ENCODE results near the gene GUCY1A1. TPM values are rescaled to one million over a fixed set of nuclear protein-coding genes. Genes with fewer than 3 reads are reported as not detected.
A peak's percentile ranks its signal among the peaks of the same experiment; 100 is the strongest.

GUCY1A1 gene
- total and polyA plus RNA-seq, 12 donors, result 6.7 to 101 (median 60.2) TPM

DNA sequence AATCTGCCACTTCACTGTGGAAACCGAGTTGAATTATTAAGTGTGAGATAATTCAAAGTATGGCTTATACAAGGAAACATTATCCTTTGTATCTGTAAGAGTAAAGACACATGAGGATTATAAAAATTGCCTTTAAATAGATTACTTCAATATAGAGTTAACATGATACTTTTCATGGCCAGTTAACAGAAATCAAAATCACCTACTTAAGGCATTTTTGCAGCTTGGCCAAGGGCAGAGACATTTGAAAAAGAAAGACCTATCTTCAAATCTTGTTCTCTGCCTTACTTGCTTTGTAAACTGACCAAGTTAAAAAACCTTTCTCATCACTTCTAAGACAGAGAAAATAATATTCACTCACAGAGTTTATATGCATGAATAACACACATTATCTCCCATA, 47.3 kb downstream of the GUCY1A1 start:
- intact Hi-C loops (cut with DNase I), result loop anchor here in 1 of 10 donors (5.0 kb wide), 1 partner anchor 53 kb away; no protein-coding TSS in a partner anchor
- 72 to 76% methylated on average over 1 of the region's 1 CpG for WGBS, 2 donors
- ATAC-seq, result no peak

DNA sequence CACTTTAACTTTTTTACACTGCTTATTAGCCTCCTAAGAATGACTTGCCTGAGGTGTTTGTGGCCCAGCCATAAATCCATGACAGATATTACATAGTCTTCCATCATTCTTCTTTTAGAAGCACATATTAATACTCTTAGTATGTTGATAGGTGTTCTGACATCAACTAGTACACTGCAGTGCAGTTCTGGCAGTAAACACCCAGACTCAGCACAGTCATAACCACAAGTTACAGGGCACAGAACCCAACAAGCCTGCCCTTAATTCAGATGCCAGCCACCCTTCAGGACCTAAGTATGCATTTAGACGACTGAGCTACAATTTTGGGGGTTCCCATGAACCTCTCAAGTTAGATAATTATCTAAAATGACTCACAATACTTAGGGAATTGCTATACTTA, 55.7 kb downstream of the GUCY1A1 start:
- Histone ChIP-seq H3K27ac (no peak overlapping the region), H3K4me1 (peaks cover 0 to 6% (median 0%) of the 10 kb centered on the region in 9 donors), H3K36me3 (peaks cover 0 to 100% (median 3%) of the 10 kb centered on the region in 9 donors), H3K27me3 (no peaks in the 10 kb centered on the region), H3K9me3 (no peaks in the 10 kb centered on the region), H3K4me3 (no peak overlapping the region)
- 64 to 72% methylated on average over 1 of the region's 1 CpG for WGBS, 2 donors
- intact Hi-C loops (cut with DNase I), result no loop called here
- TF ChIP-seq, protein P1, sequence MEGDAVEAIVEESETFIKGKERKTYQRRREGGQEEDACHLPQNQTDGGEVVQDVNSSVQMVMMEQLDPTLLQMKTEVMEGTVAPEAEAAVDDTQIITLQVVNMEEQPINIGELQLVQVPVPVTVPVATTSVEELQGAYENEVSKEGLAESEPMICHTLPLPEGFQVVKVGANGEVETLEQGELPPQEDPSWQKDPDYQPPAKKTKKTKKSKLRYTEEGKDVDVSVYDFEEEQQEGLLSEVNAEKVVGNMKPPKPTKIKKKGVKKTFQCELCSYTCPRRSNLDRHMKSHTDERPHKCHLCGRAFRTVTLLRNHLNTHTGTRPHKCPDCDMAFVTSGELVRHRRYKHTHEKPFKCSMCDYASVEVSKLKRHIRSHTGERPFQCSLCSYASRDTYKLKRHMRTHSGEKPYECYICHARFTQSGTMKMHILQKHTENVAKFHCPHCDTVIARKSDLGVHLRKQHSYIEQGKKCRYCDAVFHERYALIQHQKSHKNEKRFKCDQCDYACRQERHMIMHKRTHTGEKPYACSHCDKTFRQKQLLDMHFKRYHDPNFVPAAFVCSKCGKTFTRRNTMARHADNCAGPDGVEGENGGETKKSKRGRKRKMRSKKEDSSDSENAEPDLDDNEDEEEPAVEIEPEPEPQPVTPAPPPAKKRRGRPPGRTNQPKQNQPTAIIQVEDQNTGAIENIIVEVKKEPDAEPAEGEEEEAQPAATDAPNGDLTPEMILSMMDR (IDR thresholded peaks at IDR 0.05), result no peak
- peak in 1 of 8 donors; percentile 21 for ATAC-seq
- no peak for DNase-seq

More for the DNA sequence above, 47.3 kb downstream of the GUCY1A1 start:
- Histone ChIP-seq H3K4me1 (peaks cover 0 to 4% (median 0%) of the 10 kb centered on the region in 9 donors), H3K4me3 (no peak overlapping the region), H3K27ac (no peak overlapping the region), H3K9me3 (no peaks in the 10 kb centered on the region), H3K27me3 (no peaks in the 10 kb centered on the region), H3K36me3 (peaks cover 0 to 100% (median 6%) of the 10 kb centered on the region in 9 donors)
- TF ChIP-seq, protein P1 (IDR thresholded peaks at IDR 0.05), result no peak
- DNase-seq, result no peak

- Histone ChIP-seq H3K27ac (no peak overlapping the region), H3K4me1 (peaks cover 0 to 6% (median 0%) of the 10 kb centered on the region in 9 donors), H3K36me3 (peaks cover 0 to 100% (median 3%) of the 10 kb centered on the region in 9 donors), H3K9me3 (no peaks in the 10 kb centered on the region), H3K27me3 (no peaks in the 10 kb centered on the region), H3K4me3 (no peak overlapping the region)
- ATAC-seq, result no peak
- TF ChIP-seq, protein P1 (IDR thresholded peaks at IDR 0.05), result no peak
- WGBS, 2 donors, result 91 to 94% methylated on average over 7 of the region's 7 CpGs
- intact Hi-C loops (cut with DNase I), result no loop called here
- DNase-seq, result no peak
Measured at GRCh38 chr4:155722816-155723499, 56.3 kb downstream of the GUCY1A1 start.

DNA sequence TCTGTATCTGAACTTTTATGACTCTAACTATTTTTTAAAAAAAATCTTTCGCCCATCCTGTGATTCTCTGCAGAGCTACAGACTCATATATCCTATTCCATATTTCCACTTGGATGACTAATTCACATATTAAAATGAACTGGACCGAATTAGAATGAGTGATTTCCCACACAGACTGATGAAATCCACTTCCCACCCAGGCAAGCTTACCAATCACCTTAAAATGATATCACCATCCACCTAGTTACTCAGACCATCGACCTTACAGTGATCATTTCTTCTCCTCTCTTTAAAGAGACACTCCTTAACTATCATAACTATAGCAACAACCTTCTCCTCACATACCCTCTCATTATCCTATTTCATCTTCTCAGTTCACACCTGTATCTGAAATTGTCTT, 58.1 kb downstream of the GUCY1A1 start:
- no peaks in the 10 kb centered on the region for H3K4me1 ChIP-seq
- TF ChIP-seq, protein P1 (IDR thresholded peaks at IDR 0.05), result no peak
- no peak for ATAC-seq
- DNase-seq, result no peak
- peaks cover 0 to 97% (median 3%) of the 10 kb centered on the region in 9 donors for H3K36me3 ChIP-seq
- no peak overlapping the region for H3K27ac ChIP-seq
- H3K4me3 ChIP-seq, result no peak overlapping the region
- intact Hi-C loops (cut with DNase I), result no loop called here
- H3K27me3 ChIP-seq, result no peaks in the 10 kb centered on the region
- WGBS, 2 donors, result 71 to 77% methylated on average over 3 of the region's 3 CpGs
- H3K9me3 ChIP-seq, result no peaks in the 10 kb centered on the region
